SU-DHL-6 (cell line): ENCODE data around the gene CTDSPL2.

Experiments
- H2AFZ ChIP-seq: fragments of 200-600 bp; sonication (generic); 2 replicates; pipeline ENCODE4 v1.6.1; 2014; ENCODE audit warnings: low read depth, mild to moderate bottlenecking, moderate library complexity, mixed read lengths, antibody characterized with exemption, low read length; ENCODE audit not compliant: severe bottlenecking
- H3F3A ChIP-seq: fragments of 200-600 bp; shearing (Covaris generic); 2 replicates; pipeline ENCODE4 v1.6.0; 2016; ENCODE audit warnings: antibody characterized with exemption, mild to moderate bottlenecking; ENCODE audit not compliant: insufficient read depth
- H3K27ac ChIP-seq: fragments of 200-600 bp; sonication (generic); 2 replicates; pipeline ENCODE4 v1.5.1; 2016; ENCODE audit warnings: low read depth, mild to moderate bottlenecking, low read length, moderate library complexity, mixed read lengths
- H3K27me3 ChIP-seq: fragments of 200-600 bp; sonication (generic), shearing (Covaris generic); 2 replicates; pipeline ENCODE4 v1.6.0; 2014; ENCODE audit warnings: mild to moderate bottlenecking, low read length
- H3K36me3 ChIP-seq: fragments of 200-600 bp; sonication (generic); 2 replicates; pipeline ENCODE4 v1.6.1; 2014; ENCODE audit warnings: mild to moderate bottlenecking, low read length, mixed read lengths
- H3K4me2 ChIP-seq: fragments of 300-600, 200-600 bp; shearing (Covaris generic), sonication (generic); 2 replicates; pipeline ENCODE4 v1.6.0; 2014; ENCODE audit warnings: low read length, low read depth, mild to moderate bottlenecking; ENCODE audit not compliant: poor library complexity, severe bottlenecking
- H3K4me3 ChIP-seq: fragments of 200-600 bp; sonication (generic); 2 replicates; pipeline ENCODE4 v1.5.1; 2014; ENCODE audit warnings: antibody characterized with exemption, low read length, mild to moderate bottlenecking, mixed read lengths; ENCODE audit not compliant: insufficient read depth, poor library complexity, severe bottlenecking
- H3K79me2 ChIP-seq: fragments of 200-600 bp; sonication (generic); 2 replicates; pipeline ENCODE4 v1.6.1; 2014; ENCODE audit warnings: mild to moderate bottlenecking, low read length, moderate library complexity; ENCODE audit not compliant: insufficient read depth
- H3K9ac ChIP-seq: fragments of 200-600 bp; sonication (generic); 2 replicates; pipeline ENCODE4 v1.7.0; 2014; ENCODE audit warnings: mild to moderate bottlenecking, low read length
- H3K9me2 ChIP-seq: fragments of 200-600 bp; sonication (generic); replicated peaks from 2 replicates; pipeline ENCODE4 v1.6.1; 2014; ENCODE audit warnings: low read length; ENCODE audit not compliant: insufficient read depth
- H3K9me3 ChIP-seq: fragments of 200-600 bp; sonication (generic); 2 replicates; pipeline ENCODE4 v1.6.1; 2014; ENCODE audit warnings: low read length, mixed read lengths; ENCODE audit not compliant: insufficient read depth
- H4K20me1 ChIP-seq: fragments of 200-600 bp; sonication (generic); 2 replicates; pipeline ENCODE4 v1.6.1; 2014; ENCODE audit warnings: low read depth, mild to moderate bottlenecking, antibody characterized with exemption, low read length, moderate library complexity, mixed read lengths
- CTCF ChIP-seq: fragments of 200-600 bp; sonication (generic); IDR thresholded peaks from one replicate; pipeline ENCODE4 v1.5.1; 2017; ENCODE audit warnings: antibody characterized with exemption, mild to moderate bottlenecking, low read length, moderate library complexity; ENCODE audit not compliant: insufficient read depth, poor library complexity, severe bottlenecking
- EZH2phosphoT487 ChIP-seq: fragments of 200-600 bp; sonication (generic), shearing (Covaris generic); conservative IDR thresholded peaks from 2 replicates; pipeline ENCODE4 v1.6.1; 2018; ENCODE audit warnings: mild to moderate bottlenecking, antibody characterized with exemption, low read length, moderate library complexity, mixed read lengths

Gene CTDSPL2

GRCh38 chr15:44568338-44568737 is 140.9 kb downstream of the CTDSPL2 start:
- Histone ChIP-seq H3K4me3 (no peak overlapping the region), H3K79me2 (no peaks in the 10 kb centered on the region), H3K27ac (no peak overlapping the region), H3K27me3 (no peaks in the 10 kb centered on the region), H3K4me2 (no peak overlapping the region), H3K36me3 (peaks cover 29% of the 10 kb centered on the region), H3F3A (peaks cover 9% of the 10 kb centered on the region; the same call in 1 of the 2 replicates), H3K9me3 (peaks cover 10% of the 10 kb centered on the region; the same call in 1 of the 2 replicates), H4K20me1 (no peaks in the 10 kb centered on the region), H3K9ac (no peak overlapping the region), H3K9me2 (no peaks in the 10 kb centered on the region), H2AFZ (no peak overlapping the region)
- TF ChIP-seq CTCF, result no peak
- TF ChIP-seq EZH2phosphoT487, result no peak

DNA sequence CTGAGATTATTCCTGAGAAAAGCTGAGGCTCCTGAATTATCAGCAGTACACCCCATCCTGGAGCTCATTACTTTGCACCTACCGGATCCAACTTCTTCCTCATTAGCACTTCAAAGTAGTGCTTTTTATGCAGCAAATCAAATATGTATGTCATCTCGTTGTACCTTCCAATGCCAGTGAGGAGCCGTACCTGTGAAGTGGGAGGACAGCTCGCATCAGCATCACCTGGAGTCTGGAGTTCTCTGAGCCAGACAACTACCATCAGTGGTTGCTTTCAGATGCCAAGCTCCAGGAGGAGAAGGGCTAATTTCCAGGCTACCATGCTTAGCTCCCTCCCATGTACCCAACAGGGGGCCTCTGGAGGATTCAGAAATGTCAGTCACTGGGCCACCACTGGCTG is 141.9 kb downstream of the CTDSPL2 start:
- Histone ChIP-seq H3K4me2 (no peak overlapping the region), H3F3A (peaks cover 9% of the 10 kb centered on the region; the same call in 1 of the 2 replicates), H3K4me3 (no peak overlapping the region), H3K9ac (no peak overlapping the region), H3K27me3 (no peaks in the 10 kb centered on the region), H3K9me3 (peaks cover 10% of the 10 kb centered on the region; the same call in 1 of the 2 replicates), H3K79me2 (no peaks in the 10 kb centered on the region), H2AFZ (no peak overlapping the region), H3K36me3 (peaks cover 19% of the 10 kb centered on the region), H3K27ac (no peak overlapping the region), H4K20me1 (no peaks in the 10 kb centered on the region), H3K9me2 (no peaks in the 10 kb centered on the region)
- TF ChIP-seq CTCF (no peak), EZH2phosphoT487 (no peak)

DNA sequence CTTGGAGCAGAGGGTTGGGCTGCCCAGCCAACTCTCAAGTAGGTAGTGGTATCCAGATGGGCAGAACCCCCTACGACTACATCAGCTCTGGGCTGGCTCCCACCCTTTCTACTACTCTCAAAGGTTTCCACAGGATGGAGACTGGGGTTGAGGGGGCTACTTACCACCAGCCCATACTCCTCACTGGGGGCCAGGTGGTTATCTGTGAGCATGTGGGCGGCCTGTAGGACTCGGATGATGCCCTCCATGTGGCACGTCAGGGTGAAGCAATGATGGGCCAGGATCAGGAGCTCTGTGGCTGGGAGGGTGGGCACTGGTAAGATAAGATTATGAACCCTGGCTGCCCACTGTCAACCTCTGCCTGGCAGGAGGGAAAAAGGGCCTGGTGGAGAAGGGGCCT is 142.9 kb downstream of the CTDSPL2 start:
- Histone ChIP-seq H3K79me2 (no peaks in the 10 kb centered on the region), H3K36me3 (peaks cover 8% of the 10 kb centered on the region), H3K9me2 (no peaks in the 10 kb centered on the region), H3K9ac (no peak overlapping the region), H2AFZ (no peak overlapping the region), H3K4me3 (no peak overlapping the region), H3K27ac (no peak overlapping the region), H3K9me3 (no peaks in the 10 kb centered on the region), H4K20me1 (no peaks in the 10 kb centered on the region), H3F3A (peaks cover 9% of the 10 kb centered on the region; the same call in 1 of the 2 replicates), H3K4me2 (no peak overlapping the region), H3K27me3 (no peaks in the 10 kb centered on the region)
- TF ChIP-seq CTCF (no peak), EZH2phosphoT487 (no peak)

GRCh38 chr15:44573386-44573785 is 146.0 kb downstream of the CTDSPL2 start:
- Histone ChIP-seq H3K27ac (no peak overlapping the region), H3F3A (peaks cover 5% of the 10 kb centered on the region; the same call in 1 of the 2 replicates), H3K9me2 (no peaks in the 10 kb centered on the region), H3K27me3 (no peaks in the 10 kb centered on the region), H3K79me2 (no peaks in the 10 kb centered on the region), H4K20me1 (no peaks in the 10 kb centered on the region), H3K4me2 (no peak overlapping the region), H3K9me3 (no peaks in the 10 kb centered on the region), H3K4me3 (no peak overlapping the region), H2AFZ (no peak overlapping the region), H3K36me3 (peaks cover 4% of the 10 kb centered on the region; the same call in 1 of the 2 replicates), H3K9ac (no peak overlapping the region)
- TF ChIP-seq CTCF (no peak), EZH2phosphoT487 (no peak)
